GM12891 (cell line): ENCODE data around the gene MLXIP.
A peak's percentile ranks its signal among the peaks of the same experiment; 100 is the strongest.
"Not testable (repeated sequence)": the region's sequence is repeated elsewhere in the genome, so short reads cannot be mapped to it uniquely, and the experiment has no call there.

Experiments
- DNase-seq: peaks from one replicate; pipeline ENCODE4 v3.0.0; 2011; ENCODE audit warnings: low spot score; ENCODE audit not compliant: insufficient read length
- FAIRE-seq: peaks from 2 replicates; lab custom pipeline; 2011; peaks lifted over from hg19 to GRCh38; lab: Jason Lieb, UNC
- PAX5 ChIP-seq: IDR thresholded peaks from 2 replicates; pipeline ENCODE4 v1.6.1; 2011; ENCODE audit warnings: low read length, moderate library complexity, mild to moderate bottlenecking; ENCODE audit not compliant: insufficient read depth, severe bottlenecking
- POLR2A ChIP-seq: IDR thresholded peaks from 2 replicates; pipeline ENCODE4 v1.6.1; 2011; ENCODE audit warnings: low read depth, low read length, control low read depth
- POLR2AphosphoS5 ChIP-seq: IDR thresholded peaks from 2 replicates; pipeline ENCODE4 v1.6.1; 2011; ENCODE audit warnings: low read depth, low read length, control low read depth
- POU2F2 ChIP-seq: IDR thresholded peaks from 2 replicates; pipeline ENCODE4 v1.6.1; 2011; ENCODE audit warnings: low read depth, mild to moderate bottlenecking, control low read depth, low read length, moderate library complexity
- SPI1 ChIP-seq: IDR thresholded peaks from 2 replicates; pipeline ENCODE4 v1.6.1; 2011; ENCODE audit warnings: low read depth, low read length, control low read depth
- TAF1 ChIP-seq: IDR thresholded peaks from 2 replicates; pipeline ENCODE4 v1.6.1; 2011; ENCODE audit warnings: low read depth, low read length, control low read depth

The MLXIP gene

DNA sequence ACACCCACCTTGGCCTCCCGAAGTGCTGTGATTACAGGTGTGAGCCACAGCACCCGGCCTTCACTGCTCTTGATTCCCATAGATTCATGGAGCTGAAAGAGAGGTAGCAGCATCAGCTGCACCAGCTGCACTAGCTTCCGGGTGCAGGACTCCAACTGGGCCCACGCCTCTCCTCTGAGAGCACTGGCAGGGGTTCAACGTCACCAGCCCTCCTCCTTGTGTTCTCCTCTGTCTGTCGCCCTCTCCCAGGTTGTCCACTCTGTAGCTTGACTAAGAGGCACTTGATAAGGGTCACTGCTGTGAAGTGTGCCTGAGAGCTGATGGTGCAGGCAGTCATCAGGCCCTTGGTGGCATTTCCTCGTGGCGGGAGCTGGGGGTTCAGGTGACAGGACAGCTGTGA, 28.3 kb downstream of the MLXIP start:
- TF ChIP-seq POLR2A, result no peak
- TF ChIP-seq SPI1, result no peak
- FAIRE-seq (no peak), DNase-seq (no peak)

DNA sequence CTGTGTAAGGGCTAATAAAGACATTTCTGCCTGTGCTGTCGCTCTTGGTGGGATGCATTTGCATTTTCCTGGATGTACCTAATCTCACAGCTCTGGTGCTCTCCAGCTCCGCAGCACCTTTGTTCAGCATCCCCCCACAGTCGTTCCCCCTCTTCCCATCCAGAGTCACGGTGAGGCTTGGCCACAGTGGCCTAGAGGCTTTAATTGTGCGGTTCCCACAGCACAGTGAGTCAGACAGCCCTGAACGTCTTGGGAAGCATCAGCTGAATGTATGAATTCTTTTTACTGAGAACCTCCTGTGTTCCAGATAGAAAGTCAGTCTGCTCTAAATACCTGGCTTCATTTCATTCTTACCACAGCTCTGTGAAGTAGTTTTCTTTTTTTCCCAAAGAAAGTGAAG, 28.7 kb downstream of the MLXIP start:
- TF ChIP-seq SPI1, result no peak
- TF ChIP-seq POLR2AphosphoS5, result no peak
- TF ChIP-seq TAF1, result no peak
- no peak for TF ChIP-seq POLR2A
- TF ChIP-seq PAX5, result no peak
- no peak for TF ChIP-seq POU2F2
- DNase-seq (no peak), FAIRE-seq (no peak)

DNA sequence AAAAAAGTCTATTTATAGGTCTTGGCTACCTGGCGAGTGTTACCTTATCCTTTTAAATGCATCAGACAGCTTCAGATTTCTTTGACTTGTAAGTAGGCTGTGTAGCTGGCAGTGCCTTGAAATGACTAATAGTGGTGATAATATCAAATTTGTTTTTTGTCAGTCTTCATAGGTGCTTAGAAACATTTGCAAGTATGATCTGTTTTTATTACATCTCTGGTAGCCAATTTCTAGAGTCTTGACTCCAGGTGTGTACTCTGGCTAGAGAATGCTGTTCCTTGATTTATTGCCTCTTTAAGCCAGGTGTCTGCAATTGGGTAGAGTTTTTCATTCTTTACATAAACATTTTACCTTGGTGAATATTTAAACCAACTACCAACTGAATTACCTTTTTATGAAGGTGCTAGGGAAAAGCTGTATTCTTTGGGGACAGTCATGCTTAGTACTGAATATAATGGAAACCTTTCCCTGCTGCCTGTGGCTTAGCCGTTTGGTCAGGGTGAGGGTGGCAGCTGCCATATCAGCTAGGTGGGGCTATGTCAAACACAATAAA, 32.6 kb downstream of the MLXIP start:
- no peak for TF ChIP-seq SPI1
- TF ChIP-seq POU2F2, result no peak
- TF ChIP-seq PAX5, result no peak
- TF ChIP-seq TAF1, result no peak
- TF ChIP-seq POLR2AphosphoS5, result no peak
- no peak for FAIRE-seq

DNA sequence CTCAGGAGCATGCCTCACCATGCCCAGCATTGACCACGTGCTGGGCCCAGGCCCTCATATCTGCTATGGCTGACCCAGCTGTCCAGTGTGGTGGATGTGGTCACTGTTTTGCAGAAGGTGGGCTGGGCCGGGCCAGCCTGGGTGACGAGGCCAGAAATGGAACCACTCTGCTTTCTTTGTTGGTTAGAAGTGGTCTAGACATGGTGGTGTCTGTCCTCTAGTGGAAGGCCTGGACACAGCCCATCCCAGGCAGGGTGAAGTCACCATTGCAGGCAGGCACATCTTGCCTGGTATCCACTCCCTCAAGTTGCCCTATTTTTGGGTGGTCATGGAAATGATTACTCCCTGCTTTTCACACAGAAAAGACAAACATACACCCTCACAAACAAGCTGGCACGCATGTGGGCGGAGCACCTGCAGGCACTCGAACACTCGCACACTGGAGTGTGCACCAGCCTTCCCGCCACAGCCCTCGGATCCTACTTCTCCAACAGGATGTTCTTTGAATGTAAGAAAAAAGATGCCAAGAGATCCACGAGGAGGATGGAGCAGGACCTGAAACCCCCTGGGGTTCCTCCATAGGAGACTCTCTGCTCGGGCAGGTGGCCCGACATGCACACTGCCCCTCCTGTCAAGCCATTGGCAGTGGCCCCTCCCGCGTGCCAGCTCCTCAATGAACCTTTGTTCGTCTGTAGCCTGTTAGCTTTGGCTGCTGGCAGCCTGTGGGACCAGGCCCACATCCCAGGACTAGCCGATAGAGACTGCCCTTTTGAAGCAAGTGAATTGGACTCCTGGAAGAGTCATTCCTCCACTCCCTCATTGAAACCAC, 38.4 kb downstream of the MLXIP start:
- FAIRE-seq, result no peak
- no peak for DNase-seq
- TF ChIP-seq POU2F2, result no peak
- no peak for TF ChIP-seq PAX5
- no peak for TF ChIP-seq POLR2A
- TF ChIP-seq TAF1, result no peak
- no peak for TF ChIP-seq SPI1
- TF ChIP-seq POLR2AphosphoS5, result no peak

More for the DNA sequence above, 32.6 kb downstream of the MLXIP start:
- DNase-seq, result no peak

DNA sequence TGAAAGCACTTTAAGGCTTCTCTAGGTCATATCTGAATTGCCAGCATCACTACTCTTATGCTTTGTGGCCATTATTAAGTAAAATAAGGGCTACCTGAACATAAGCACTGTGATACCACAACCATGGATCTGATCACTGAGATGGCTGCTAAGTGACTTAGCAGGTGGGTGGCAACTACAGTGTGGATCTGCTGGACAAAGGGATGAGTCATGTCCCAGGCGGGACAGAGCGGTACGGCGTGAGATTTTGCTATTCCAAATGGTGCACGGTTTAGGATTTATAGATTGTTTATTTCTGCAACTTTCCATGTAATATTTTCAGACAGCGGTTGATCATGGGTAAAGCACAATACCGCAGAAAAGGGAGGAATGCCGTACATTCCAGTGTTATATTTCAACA, 39.4 kb downstream of the MLXIP start:
- no peak for TF ChIP-seq POLR2AphosphoS5
- TF ChIP-seq TAF1, result no peak
- no peak for TF ChIP-seq PAX5
- TF ChIP-seq SPI1, result no peak
- no peak for TF ChIP-seq POLR2A
- no peak for TF ChIP-seq POU2F2
- DNase-seq (no peak), FAIRE-seq (no peak)

DNA sequence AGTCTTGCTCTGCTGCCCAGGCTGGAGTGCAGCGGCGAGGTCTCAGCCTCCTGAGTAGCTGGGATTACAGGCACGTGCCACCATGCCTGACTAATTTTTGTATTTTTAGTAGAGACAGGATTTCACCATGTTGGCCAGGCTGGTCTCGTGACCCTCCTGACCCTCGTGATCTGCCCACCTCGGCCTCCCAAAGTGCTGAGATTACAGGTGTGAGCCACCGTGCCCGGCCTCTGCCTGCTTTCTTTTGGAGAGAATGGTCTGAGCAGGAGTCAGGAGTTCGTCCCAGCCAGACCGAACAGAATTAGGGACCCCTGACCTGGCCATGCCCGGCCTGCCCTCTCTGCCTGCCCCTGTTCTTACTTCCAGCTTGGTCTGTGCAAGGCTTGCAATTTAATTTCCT, 42.8 kb downstream of the MLXIP start:
- DNase-seq, FAIRE-seq: not testable (repeated sequence)

DNA sequence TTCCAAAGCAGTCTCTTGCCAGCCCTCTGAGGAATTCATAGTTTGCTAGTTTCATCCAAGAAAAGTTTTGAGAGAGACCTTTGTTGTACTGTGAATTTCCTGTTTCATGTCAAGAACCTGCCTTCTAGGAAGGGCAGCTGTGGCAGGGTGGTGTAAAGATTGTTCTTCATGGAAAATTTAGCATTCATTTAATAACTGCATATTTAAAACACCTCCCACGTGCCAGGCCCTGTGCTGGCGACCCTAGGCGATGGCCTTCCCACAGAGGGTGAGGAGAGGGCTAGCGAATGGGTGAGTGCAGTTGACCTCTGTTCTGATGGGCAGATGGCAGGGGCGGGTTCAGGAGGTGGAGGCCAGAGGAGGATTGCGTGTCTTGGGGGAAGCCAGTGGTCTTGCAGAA, 43.2 kb downstream of the MLXIP start:
- TF ChIP-seq POU2F2, result no peak
- TF ChIP-seq TAF1, result no peak
- TF ChIP-seq SPI1, result no peak
- no peak for TF ChIP-seq POLR2A
- no peak for TF ChIP-seq POLR2AphosphoS5
- no peak for TF ChIP-seq PAX5
- FAIRE-seq, result no peak
- DNase-seq, result no peak

DNA sequence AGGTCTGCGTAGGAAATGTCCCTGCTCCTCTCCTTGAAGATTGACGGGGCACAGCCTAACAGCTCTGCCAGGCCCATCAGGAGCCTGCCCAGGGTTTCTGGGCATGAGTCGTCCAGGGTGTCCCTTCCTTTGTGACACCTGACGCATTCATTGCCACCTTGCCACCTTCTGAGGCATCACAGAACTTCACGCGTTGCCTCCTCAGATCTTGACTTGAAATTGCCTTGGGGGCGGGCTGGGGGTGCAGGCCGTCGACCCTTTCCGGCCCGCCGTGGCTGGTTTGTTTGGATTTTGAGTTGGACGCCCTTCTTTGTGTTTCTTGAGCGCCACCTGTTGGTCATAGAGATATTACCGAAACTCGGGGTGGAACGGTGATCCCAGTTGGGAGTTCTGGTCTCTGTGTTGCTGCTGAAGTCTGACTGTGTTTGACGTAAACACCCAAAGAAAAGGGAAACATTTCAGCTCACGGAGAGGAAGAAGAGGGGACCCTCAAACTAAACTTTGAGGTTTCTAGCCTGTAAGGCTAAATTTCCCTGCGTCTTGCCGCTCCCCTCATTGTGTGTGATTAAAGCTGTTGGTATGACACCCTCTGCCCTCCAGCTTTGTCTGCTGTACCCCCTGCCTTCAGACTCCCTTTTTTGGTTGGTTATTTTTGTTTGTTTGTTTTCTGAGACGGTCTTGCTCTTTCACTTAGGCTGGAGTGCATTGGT, 44.6 kb downstream of the MLXIP start:
- DNase-seq (peak; percentile 62), FAIRE-seq (peak; percentile 52)

DNA sequence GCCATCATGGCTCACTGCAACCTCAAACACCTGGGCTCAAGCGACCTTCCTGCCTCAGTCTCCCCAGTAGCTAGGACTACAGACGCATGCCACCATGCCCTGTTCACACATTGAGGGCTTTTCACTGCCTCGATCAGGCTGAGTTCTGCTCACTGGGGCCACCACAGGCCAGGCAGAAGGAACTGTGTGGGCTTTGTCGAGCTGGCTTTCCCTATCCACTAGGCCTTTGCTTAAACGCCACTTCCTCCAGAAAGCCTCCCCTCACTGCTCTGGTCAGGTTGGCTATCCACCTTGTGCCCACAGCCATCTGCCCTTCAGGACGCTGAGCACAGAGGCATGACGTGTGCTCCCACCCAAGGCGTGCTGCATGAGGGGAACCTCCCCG, 45.2 kb downstream of the MLXIP start:
- TF ChIP-seq PAX5, result no peak
- FAIRE-seq (no peak), DNase-seq (no peak)

More for the DNA sequence above, 44.6 kb downstream of the MLXIP start:
- TF ChIP-seq POLR2A (no peak), PAX5 (no peak), TAF1 (no peak), POU2F2 (no peak), SPI1 (no peak), POLR2AphosphoS5 (no peak)

DNA sequence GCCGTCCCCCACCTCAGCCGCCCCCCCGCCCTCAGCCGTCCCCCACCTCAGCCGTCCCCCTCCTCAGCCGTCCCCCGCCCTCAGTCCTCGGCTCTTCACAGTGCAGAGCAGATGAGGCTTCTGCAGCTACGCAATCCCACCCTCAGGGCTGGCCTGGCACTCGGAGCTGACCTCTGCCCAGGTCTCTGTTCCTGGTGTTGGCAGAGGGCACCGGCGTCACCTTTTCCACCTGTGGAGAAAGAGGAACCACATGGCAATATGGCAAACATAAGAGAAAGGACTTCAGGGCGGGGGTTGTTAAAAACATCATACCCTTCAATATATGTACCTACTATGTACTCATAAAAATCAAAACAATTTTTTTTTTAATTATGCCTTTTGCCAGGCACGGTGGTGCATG, 45.8 kb downstream of the MLXIP start:
- FAIRE-seq (no peak), DNase-seq (no peak)
- no peak for TF ChIP-seq POLR2A
- no peak for TF ChIP-seq POU2F2
- TF ChIP-seq PAX5, result no peak
- no peak for TF ChIP-seq SPI1
- TF ChIP-seq TAF1, result no peak
- TF ChIP-seq POLR2AphosphoS5, result no peak
